OCI-LY7 (cell line): ENCODE data around the gene MRPL2. TPM values are rescaled to one million over a fixed set of nuclear protein-coding genes. Genes with fewer than 3 reads are reported as not detected.

Source experiments
- Bru-seq: library from RNA; stranded (reverse); fragments of 400-500 nt; gene quantifications from one replicate; lab custom pipeline; 2021; lab: Mats Ljungman, UMichigan
- BruChase-seq, 2 experiments: library from RNA; stranded (reverse); fragments of 400-500 nt; gene quantifications; one replicate each; lab custom pipeline; 2021; lab: Mats Ljungman, UMichigan
- BruUV-seq: library from RNA; stranded (reverse); fragments of 400-500 nt; replicated peaks from 2 replicates; lab custom pipeline; 2021; lab: Mats Ljungman, UMichigan
- CTCF ChIA-PET: fragments of 300-600 bp; sonication (Branson Sonifier 250); formaldehyde crosslinking; loops from one replicate; lab custom pipeline; 2022; ENCODE audit warnings: antibody characterized with exemption; ENCODE audit not compliant: unreplicated experiment; lab: Charles Lee
- POLR2A ChIA-PET: fragments of 300-600 bp; sonication (Branson Sonifier 250); formaldehyde crosslinking; loops from one replicate; lab custom pipeline; 2022; ENCODE audit warnings: antibody characterized with exemption; lab: Charles Lee
- DNase-seq: peaks from one replicate; pipeline ENCODE4 v3.0.0-alpha.2; 2015; ENCODE audit warnings: low spot score
- H2AFZ ChIP-seq: fragments of 200-600 bp; sonication (generic), shearing (Covaris generic); 2 replicates; pipeline ENCODE4 v1.6.1; 2014; ENCODE audit warnings: mild to moderate bottlenecking, antibody characterized with exemption, low read length, moderate library complexity
- H3K27ac ChIP-seq: fragments of 200-600 bp; sonication (generic); 2 replicates; pipeline ENCODE4 v1.5.1; 2014; ENCODE audit warnings: mixed run types, low read depth, mild to moderate bottlenecking, moderate library complexity, low read length, inconsistent platforms; ENCODE audit not compliant: poor library complexity, severe bottlenecking
- H3K36me3 ChIP-seq: fragments of 200-600 bp; sonication (generic); 2 replicates; pipeline ENCODE4 v1.6.1; 2014; ENCODE audit warnings: mild to moderate bottlenecking, antibody characterized with exemption, low read length, moderate library complexity, mixed read lengths; ENCODE audit not compliant: insufficient read depth
- H3K4me1 ChIP-seq: fragments of 200-600 bp; sonication (generic); 2 replicates; pipeline ENCODE4 v1.5.1; 2014; ENCODE audit warnings: mild to moderate bottlenecking, low read length; ENCODE audit not compliant: insufficient read depth, poor library complexity, severe bottlenecking
- H3K4me2 ChIP-seq: fragments of 200-600 bp; sonication (generic); 2 replicates; pipeline ENCODE4 v1.6.1; 2014; ENCODE audit warnings: mild to moderate bottlenecking, low read length
- H3K4me3 ChIP-seq: fragments of 200-600 bp; sonication (generic); 2 replicates; pipeline ENCODE4 v1.5.1; 2014; ENCODE audit warnings: mild to moderate bottlenecking, low read depth, low read length; ENCODE audit not compliant: poor library complexity, severe bottlenecking
- H3K79me2 ChIP-seq: fragments of 200-600 bp; sonication (generic); 2 replicates; pipeline ENCODE4 v1.6.1; 2016; ENCODE audit warnings: low read depth, mild to moderate bottlenecking, low read length, moderate library complexity, mixed read lengths; ENCODE audit not compliant: insufficient read depth
- H3K9me2 ChIP-seq: fragments of 200-600 bp; sonication (generic); 2 replicates; pipeline ENCODE4 v1.6.1; 2016; ENCODE audit warnings: mild to moderate bottlenecking, low read length, mixed read lengths; ENCODE audit not compliant: insufficient read depth
- H3K9me3 ChIP-seq: fragments of 200-600 bp; sonication (generic); 2 replicates; pipeline ENCODE4 v1.6.1; 2014; ENCODE audit warnings: mild to moderate bottlenecking, mixed run types, low read length, mixed read lengths
- H4K20me1 ChIP-seq: fragments of 200-600 bp; sonication (generic); 2 replicates; pipeline ENCODE4 v1.6.1; 2014; ENCODE audit warnings: mild to moderate bottlenecking, antibody characterized with exemption, low read length, moderate library complexity, mixed read lengths; ENCODE audit not compliant: insufficient read depth
- CTCF ChIP-seq: fragments of 200-600 bp; sonication (generic); conservative IDR thresholded peaks from 2 replicates; pipeline ENCODE4 v1.5.1; 2014; ENCODE audit warnings: mild to moderate bottlenecking, antibody characterized with exemption, low read length, moderate library complexity, mixed read lengths
- EZH2phosphoT487 ChIP-seq: fragments of 200-600 bp; sonication (generic); IDR thresholded peaks from 2 replicates; pipeline ENCODE4 v1.6.1; 2018; ENCODE audit warnings: low read depth, borderline replicate concordance, mild to moderate bottlenecking, mixed run types, antibody characterized with exemption, low read length, moderate library complexity, mixed read lengths
- intact Hi-C: fragments of 100-400 bp; cut with micrococcal nuclease; formaldehyde crosslinking; loops from one replicate; pipeline ENCODE4 v1.10.0; 2022; ENCODE audit not compliant: unreplicated experiment
- long read RNA-seq: library from polyadenylated mRNA; stranded (forward); transcript quantifications from one replicate; pipeline ENCODE4 v2.0.0, GENCODE V29; 2022
- total RNA-seq, 2 experiments: library from RNA; depleted of rRNA in 1 of 2; stranded (reverse); fragments of >200 nt in 1 of 2; shearing (Covaris generic) in 1 of 2; gene quantifications; 2 replicates each; pipeline ENCODE4 v1.2.3, GENCODE V29; 2014 to 2022

MRPL2 gene
- total RNA-seq (2014; rRNA removed; shearing (Covaris generic)) = 25.8 and 31.8 TPM in 2 replicates
- 76.9 and 81.7 TPM in 2 replicates for total RNA-seq (2022)
- Bru-seq, nascent RNA = percentile 74 among the genes with signal in this experiment
- BruChase-seq, experiment 1, labeled RNA remaining after a 6-hour chase = percentile 71 among the genes with signal in this experiment
- BruChase-seq, experiment 2, labeled RNA remaining after a 2-hour chase = percentile 75 among the genes with signal in this experiment
- long read RNA-seq, transcript MRPL2-203 (2 exons, 689 nt) = minor isoform, 5 of 78 reads
- long read RNA-seq, transcript MRPL2-202 (7 exons, 1,588 nt) = major isoform, 53 of 78 reads
- long read RNA-seq, transcript MRPL2-201 (6 exons, 899 nt) = minor isoform, 9 of 78 reads
- long read RNA-seq, partial matches to known transcripts = 0 of 78 reads
- long read RNA-seq, other reads (novel, unspliced or antisense) = 8 of 78 reads

- CTCF ChIA-PET = interaction anchor here (0.9 to 1.2 kb wide), 3 partner anchors 12 to 165 kb away, joined by 3 to 4 read pairs (median 3); no protein-coding TSS in a partner anchor
- TF ChIP-seq EZH2phosphoT487 = no peak
- no peak for TF ChIP-seq CTCF
- no TSS peak for BruUV-seq
- peaks cover 11% of the 10 kb centered on the region for H3K36me3 ChIP-seq
- H4K20me1 ChIP-seq = no peaks in the 10 kb centered on the region
- H3K9me2 ChIP-seq = no peaks in the 10 kb centered on the region
- H3K4me1 ChIP-seq = peaks cover 18% of the 10 kb centered on the region
- POLR2A ChIA-PET = interaction anchor here (0.6 to 2.2 kb wide), 15 partner anchors 9 to 920 kb away, joined by 3 to 7 read pairs (median 4); partner anchors contain the start of genes KLHDC3, MEA1, PEX6 and PPP2R5D
- H2AFZ ChIP-seq = peak within 1 kb of the TSS; percentile 87
- peak within 1 kb of the TSS; percentile 97 for H3K4me2 ChIP-seq
- H3K4me3 ChIP-seq = peak within 1 kb of the TSS; percentile 95
- DNase-seq = peak; percentile 99
- no peaks in the 10 kb centered on the region for H3K9me3 ChIP-seq
- H3K27ac ChIP-seq = peak within 1 kb of the TSS; percentile 23
- H3K79me2 ChIP-seq = peaks cover 17% of the 10 kb centered on the region
- intact Hi-C loops = no loop called here
These were observed at the start of gene MRPL2, which contains the start of gene KLC4 for GRCh38 chr6:43059168-43060033. TSS of gene MRPL2 (minus strand) at chr6:43059434. CDS start at chr6:43059381, 53 bp downstream. TSS of gene KLC4 (plus strand) at chr6:43059631. CDS start at chr6:43061336, 1,705 bp downstream.

GRCh38 chr6:43107344-43108062 lies 48.3 kb upstream of the MRPL2 start:
- no peaks in the 10 kb centered on the region for H3K36me3 ChIP-seq
- H3K4me3 ChIP-seq = no peak overlapping the region
- DNase-seq = no peak
- H2AFZ ChIP-seq = no peak overlapping the region
- no peak overlapping the region for H3K27ac ChIP-seq
- H3K79me2 ChIP-seq = no peaks in the 10 kb centered on the region
- no peaks in the 10 kb centered on the region for H4K20me1 ChIP-seq
- intact Hi-C loops = no loop called here
- no peaks in the 10 kb centered on the region for H3K9me2 ChIP-seq
- H3K9me3 ChIP-seq = no peaks in the 10 kb centered on the region
- TF ChIP-seq CTCF (no peak), EZH2phosphoT487 (no peak)
- ChIA-PET CTCF (no interaction called here), POLR2A (no interaction called here)
- no TSS peak for BruUV-seq
- H3K4me1 ChIP-seq = no peaks in the 10 kb centered on the region
- no peak overlapping the region for H3K4me2 ChIP-seq
